Measurements from ENCODE around the gene RIPOR2.

DNA sequence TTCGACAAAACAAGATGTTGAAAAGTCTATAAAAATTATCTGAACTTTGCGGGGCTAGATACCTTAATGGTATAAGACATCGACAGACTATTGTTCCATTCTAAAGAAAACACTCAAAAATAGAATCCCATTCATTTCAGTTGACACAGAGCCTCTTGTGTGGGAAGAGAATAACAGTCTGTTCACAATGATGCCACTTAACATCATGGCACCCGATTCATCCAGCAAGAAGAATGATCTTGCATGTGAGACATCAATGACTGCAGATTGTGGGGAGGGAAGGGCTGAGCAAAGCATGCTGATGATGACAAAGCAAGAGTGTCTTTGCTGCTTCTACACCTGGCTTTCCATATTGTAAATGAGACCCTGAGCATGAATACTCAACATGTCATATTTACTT lies 87.3 kb downstream of the RIPOR2 start:
- TF ChIP-seq, protein P1, sequence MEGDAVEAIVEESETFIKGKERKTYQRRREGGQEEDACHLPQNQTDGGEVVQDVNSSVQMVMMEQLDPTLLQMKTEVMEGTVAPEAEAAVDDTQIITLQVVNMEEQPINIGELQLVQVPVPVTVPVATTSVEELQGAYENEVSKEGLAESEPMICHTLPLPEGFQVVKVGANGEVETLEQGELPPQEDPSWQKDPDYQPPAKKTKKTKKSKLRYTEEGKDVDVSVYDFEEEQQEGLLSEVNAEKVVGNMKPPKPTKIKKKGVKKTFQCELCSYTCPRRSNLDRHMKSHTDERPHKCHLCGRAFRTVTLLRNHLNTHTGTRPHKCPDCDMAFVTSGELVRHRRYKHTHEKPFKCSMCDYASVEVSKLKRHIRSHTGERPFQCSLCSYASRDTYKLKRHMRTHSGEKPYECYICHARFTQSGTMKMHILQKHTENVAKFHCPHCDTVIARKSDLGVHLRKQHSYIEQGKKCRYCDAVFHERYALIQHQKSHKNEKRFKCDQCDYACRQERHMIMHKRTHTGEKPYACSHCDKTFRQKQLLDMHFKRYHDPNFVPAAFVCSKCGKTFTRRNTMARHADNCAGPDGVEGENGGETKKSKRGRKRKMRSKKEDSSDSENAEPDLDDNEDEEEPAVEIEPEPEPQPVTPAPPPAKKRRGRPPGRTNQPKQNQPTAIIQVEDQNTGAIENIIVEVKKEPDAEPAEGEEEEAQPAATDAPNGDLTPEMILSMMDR (conservative IDR thresholded peaks at IDR 0.05; ENCODE audit: low read length), result no peak
- TF ChIP-seq EZH2phosphoT487 (IDR thresholded peaks at IDR 0.05; ENCODE audit: borderline replicate concordance, low read depth, low read length), result no peak

Data from OCI-LY7 (cell line).